GM23338 (cell line): ENCODE results near the gene PDIA5. TPM values are rescaled to one million over a fixed set of nuclear protein-coding genes. Genes with fewer than 3 reads are reported as not detected.

Experiments used
- ATAC-seq: fragments of 200-7000 bp; cut with Tn5 transposase; 3 replicates; pipeline ENCODE4 v1.9.1; 2020
- DNase-seq: peaks from one replicate; pipeline ENCODE4 v3.0.0-alpha.2; 2015; ENCODE audit warnings: low spot score
- H2AFZ ChIP-seq: fragments of 200-600 bp; sonication (generic); 2 replicates; pipeline ENCODE4 v1.8.0; 2016; ENCODE audit warnings: antibody characterized with exemption, mild to moderate bottlenecking, moderate library complexity
- H3F3A ChIP-seq: fragments of 200-600 bp; sonication (generic); replicated peaks from 2 replicates; pipeline ENCODE4 v1.8.0; 2017; ENCODE audit warnings: antibody characterized with exemption, mixed run types, low read depth
- H3K27ac ChIP-seq: fragments of 200-600 bp; sonication (generic); 2 replicates; pipeline ENCODE4 v1.6.1; 2016; ENCODE audit warnings: low read depth
- H3K27me3 ChIP-seq: fragments of 200-600 bp; sonication (generic); 2 replicates; pipeline ENCODE4 v1.8.0; 2016; ENCODE audit warnings: mild to moderate bottlenecking, mixed run types, moderate library complexity; ENCODE audit not compliant: insufficient read depth
- H3K36me3 ChIP-seq: fragments of 200-600 bp; sonication (generic); 2 replicates; pipeline ENCODE4 v1.8.0; 2016; ENCODE audit warnings: mild to moderate bottlenecking; ENCODE audit not compliant: insufficient read depth
- H3K4me1 ChIP-seq: fragments of 200-600 bp; sonication (generic); 2 replicates; pipeline ENCODE4 v1.8.0; 2016; ENCODE audit warnings: mild to moderate bottlenecking, moderate library complexity; ENCODE audit not compliant: insufficient read depth
- H3K4me2 ChIP-seq: fragments of 200-600 bp; sonication (generic); 2 replicates; pipeline ENCODE4 v1.7.1; 2017; ENCODE audit warnings: mixed run types
- H3K4me3 ChIP-seq: fragments of 200-600 bp; sonication (generic); 2 replicates; pipeline ENCODE4 v1.6.1; 2016; ENCODE audit warnings: mixed run types
- H3K79me2 ChIP-seq: fragments of 200-600 bp; sonication (generic); replicated peaks from 2 replicates; pipeline ENCODE4 v1.8.0; 2017; ENCODE audit warnings: mild to moderate bottlenecking; ENCODE audit not compliant: insufficient read depth
- H3K9me2 ChIP-seq: fragments of 200-600 bp; sonication (generic); 2 replicates; pipeline ENCODE4 v1.8.0; 2017; ENCODE audit not compliant: insufficient read depth
- H4K20me1 ChIP-seq: fragments of 200-600 bp; sonication (generic); replicated peaks from 2 replicates; pipeline ENCODE4 v1.8.0; 2017; ENCODE audit warnings: mild to moderate bottlenecking; ENCODE audit not compliant: insufficient read depth
- H3K27ac Mint-ChIP-seq: 2 replicates; pipeline ENCODE4 v1.8.0; 2020; ENCODE audit warnings: inconsistent platforms, mild to moderate bottlenecking, moderate library complexity, mixed read lengths
- H3K27me3 Mint-ChIP-seq: 3 replicates; pipeline ENCODE4 v1.8.0; 2022; ENCODE audit warnings: low read depth, mild to moderate bottlenecking, moderate library complexity, mixed read lengths, inconsistent platforms; ENCODE audit not compliant: insufficient read depth, poor library complexity
- H3K36me3 Mint-ChIP-seq: 3 replicates; pipeline ENCODE4 v1.8.0; 2021; ENCODE audit warnings: low read depth, mild to moderate bottlenecking, inconsistent platforms, moderate library complexity, mixed read lengths
- H3K4me1 Mint-ChIP-seq: 3 replicates; pipeline ENCODE4 v1.8.0; 2020; ENCODE audit warnings: mild to moderate bottlenecking, inconsistent platforms, mixed read lengths
- H3K4me3 Mint-ChIP-seq: 3 replicates; pipeline ENCODE4 v1.8.0; 2021; ENCODE audit warnings: moderate library complexity, mild to moderate bottlenecking, inconsistent platforms, mixed read lengths
- H3K9me3 Mint-ChIP-seq: 3 replicates; pipeline ENCODE4 v1.8.0; 2020; ENCODE audit warnings: moderate library complexity, mild to moderate bottlenecking, inconsistent platforms, mixed read lengths
- CREB1 ChIP-seq: fragments of 250-450 bp; sonication (Bioruptor Pico); IDR thresholded peaks from 2 replicates; pipeline ENCODE4 v1.5.0; 2020; ENCODE audit warnings: low read depth, mild to moderate bottlenecking, moderate library complexity
- EZH2 ChIP-seq: fragments of 200-600 bp; sonication (generic); IDR thresholded peaks from one replicate; pipeline ENCODE4 v1.8.0; 2017; ENCODE audit warnings: antibody characterized with exemption, mild to moderate bottlenecking, low read depth; ENCODE audit not compliant: unreplicated experiment
- EZH2phosphoT487 ChIP-seq: fragments of 200-600 bp; sonication (generic); IDR thresholded peaks from one replicate; pipeline ENCODE4 v1.8.1; 2018; ENCODE audit warnings: antibody characterized with exemption; ENCODE audit not compliant: unreplicated experiment
- JUNB ChIP-seq: IDR thresholded peaks from one replicate; pipeline ENCODE4 v1.6.1; 2016; ENCODE audit warnings: antibody characterized with exemption; ENCODE audit not compliant: unreplicated experiment
- NANOG ChIP-seq: IDR thresholded peaks from 2 replicates; pipeline ENCODE4 v1.6.1; 2016; ENCODE audit warnings: antibody characterized with exemption, borderline replicate concordance
- POLR2AphosphoS5 ChIP-seq: IDR thresholded peaks from 2 replicates; pipeline ENCODE4 v1.6.1; 2016; ENCODE audit warnings: antibody characterized with exemption, low read depth
- STAT1 ChIP-seq: IDR thresholded peaks from one replicate; pipeline ENCODE4 v1.6.1; 2016; ENCODE audit warnings: antibody characterized with exemption; ENCODE audit not compliant: unreplicated experiment
- ZNF114 ChIP-seq: fragments of 250-450 bp; sonication (Bioruptor Pico); IDR thresholded peaks from 2 replicates; pipeline ENCODE4 v1.5.0; 2020; ENCODE audit warnings: mild to moderate bottlenecking, moderate library complexity
- ZNF331 ChIP-seq: fragments of 250-450 bp; sonication (Bioruptor Pico); IDR thresholded peaks from 2 replicates; pipeline ENCODE4 v1.5.0; 2020; ENCODE audit warnings: low read depth, mild to moderate bottlenecking, moderate library complexity
- polyA plus RNA-seq: library from polyadenylated mRNA; unstranded; fragments of >200 nt; fragmentation: Nextera tagmentation; extraction: Ambion mirVana; gene quantifications from 2 replicates; pipeline ENCODE4 v1.2.1, GENCODE V29; 2016
- total RNA-seq: library from RNA; depleted of rRNA; stranded (reverse); fragments of >200 nt; shearing (Covaris generic); gene quantifications from 2 replicates; pipeline ENCODE4 v1.2.3, GENCODE V29; 2014
- TF ChIP-seq, protein P1 (sequence below), 2 experiments: fragments of 200-600 bp in 1 of 2; sonication (generic) in 1 of 2; conservative IDR thresholded peaks; 2 replicates each; pipeline versions ENCODE4 v1.5.1 to v1.6.1; 2016 to 2017; ENCODE audit warnings: antibody characterized with exemption in 2 of 2, low read depth in 2 of 2, mild to moderate bottlenecking in 2 of 2, moderate library complexity in 1 of 2
- TF ChIP-seq, protein P2 (sequence below): IDR thresholded peaks from one replicate; pipeline ENCODE4 v1.6.1; 2018; ENCODE audit warnings: antibody characterized with exemption; ENCODE audit not compliant: unreplicated experiment
- TF ChIP-seq, protein P3 (sequence below): fragments of 250-450 bp; sonication (Bioruptor Pico); IDR thresholded peaks from 2 replicates; pipeline ENCODE4 v1.5.0; 2020; ENCODE audit warnings: mild to moderate bottlenecking, moderate library complexity
- TF ChIP-seq, protein P4 (sequence below): IDR thresholded peaks from 2 replicates; pipeline ENCODE4 v1.6.1; 2016; ENCODE audit warnings: antibody characterized with exemption

PDIA5 gene
- total and polyA plus RNA-seq, 2 experiments from 2014 or later, result 22.9 to 28.1 TPM

DNA sequence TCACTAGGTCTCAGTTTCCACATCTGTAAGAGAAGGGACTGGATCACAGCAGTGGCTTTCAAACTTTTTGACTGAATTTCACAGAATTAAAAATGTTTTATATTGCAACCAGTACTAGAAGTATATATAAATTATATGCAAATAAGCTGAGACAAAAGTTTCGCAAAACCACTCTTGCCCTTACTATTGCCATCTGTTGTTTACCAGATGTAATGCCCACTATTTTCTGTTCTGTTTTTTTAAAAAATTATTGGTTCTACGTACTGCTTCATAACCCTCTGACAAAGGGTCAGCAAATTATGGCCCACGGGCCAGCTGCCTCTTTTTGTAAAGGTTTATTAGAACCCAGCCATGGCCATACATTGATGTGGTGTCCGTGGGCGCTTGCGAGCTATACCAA lies 44.8 kb downstream of the PDIA5 start:
- DNase-seq (no peak), ATAC-seq (no peak)
- Mint-ChIP-seq H3K27ac (no peak overlapping the region), H3K4me3 (no peak overlapping the region), H3K9me3 (no peaks in the 10 kb centered on the region), H3K4me1 (peaks cover 16% of the 10 kb centered on the region), H3K36me3 (peaks cover 21% of the 10 kb centered on the region), H3K27me3 (peaks cover 15% of the 10 kb centered on the region)
- Histone ChIP-seq H3K4me1 (no peaks in the 10 kb centered on the region), H3K27me3 (no peaks in the 10 kb centered on the region), H3K27ac (no peak overlapping the region), H3F3A (no peaks in the 10 kb centered on the region), H3K4me2 (no peak overlapping the region), H3K4me3 (no peak overlapping the region), H2AFZ (no peak overlapping the region), H4K20me1 (no peaks in the 10 kb centered on the region), H3K9me2 (no peaks in the 10 kb centered on the region), H3K79me2 (no peaks in the 10 kb centered on the region), H3K36me3 (peaks cover 14% of the 10 kb centered on the region)
- TF ChIP-seq STAT1 (no peak), NANOG (no peak), EZH2phosphoT487 (no peak), ZNF331 (CRISPR knock-in tag) (no peak), ZNF114 (CRISPR knock-in tag) (no peak), CREB1 (CRISPR knock-in tag) (no peak), POLR2AphosphoS5 (no peak), JUNB (no peak), EZH2 (no peak)
- TF ChIP-seq, protein P1, sequence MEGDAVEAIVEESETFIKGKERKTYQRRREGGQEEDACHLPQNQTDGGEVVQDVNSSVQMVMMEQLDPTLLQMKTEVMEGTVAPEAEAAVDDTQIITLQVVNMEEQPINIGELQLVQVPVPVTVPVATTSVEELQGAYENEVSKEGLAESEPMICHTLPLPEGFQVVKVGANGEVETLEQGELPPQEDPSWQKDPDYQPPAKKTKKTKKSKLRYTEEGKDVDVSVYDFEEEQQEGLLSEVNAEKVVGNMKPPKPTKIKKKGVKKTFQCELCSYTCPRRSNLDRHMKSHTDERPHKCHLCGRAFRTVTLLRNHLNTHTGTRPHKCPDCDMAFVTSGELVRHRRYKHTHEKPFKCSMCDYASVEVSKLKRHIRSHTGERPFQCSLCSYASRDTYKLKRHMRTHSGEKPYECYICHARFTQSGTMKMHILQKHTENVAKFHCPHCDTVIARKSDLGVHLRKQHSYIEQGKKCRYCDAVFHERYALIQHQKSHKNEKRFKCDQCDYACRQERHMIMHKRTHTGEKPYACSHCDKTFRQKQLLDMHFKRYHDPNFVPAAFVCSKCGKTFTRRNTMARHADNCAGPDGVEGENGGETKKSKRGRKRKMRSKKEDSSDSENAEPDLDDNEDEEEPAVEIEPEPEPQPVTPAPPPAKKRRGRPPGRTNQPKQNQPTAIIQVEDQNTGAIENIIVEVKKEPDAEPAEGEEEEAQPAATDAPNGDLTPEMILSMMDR (conservative IDR thresholded peaks at IDR 0.05; ENCODE audit: low read depth in 2 of 2), result no peak
- TF ChIP-seq, protein P2, sequence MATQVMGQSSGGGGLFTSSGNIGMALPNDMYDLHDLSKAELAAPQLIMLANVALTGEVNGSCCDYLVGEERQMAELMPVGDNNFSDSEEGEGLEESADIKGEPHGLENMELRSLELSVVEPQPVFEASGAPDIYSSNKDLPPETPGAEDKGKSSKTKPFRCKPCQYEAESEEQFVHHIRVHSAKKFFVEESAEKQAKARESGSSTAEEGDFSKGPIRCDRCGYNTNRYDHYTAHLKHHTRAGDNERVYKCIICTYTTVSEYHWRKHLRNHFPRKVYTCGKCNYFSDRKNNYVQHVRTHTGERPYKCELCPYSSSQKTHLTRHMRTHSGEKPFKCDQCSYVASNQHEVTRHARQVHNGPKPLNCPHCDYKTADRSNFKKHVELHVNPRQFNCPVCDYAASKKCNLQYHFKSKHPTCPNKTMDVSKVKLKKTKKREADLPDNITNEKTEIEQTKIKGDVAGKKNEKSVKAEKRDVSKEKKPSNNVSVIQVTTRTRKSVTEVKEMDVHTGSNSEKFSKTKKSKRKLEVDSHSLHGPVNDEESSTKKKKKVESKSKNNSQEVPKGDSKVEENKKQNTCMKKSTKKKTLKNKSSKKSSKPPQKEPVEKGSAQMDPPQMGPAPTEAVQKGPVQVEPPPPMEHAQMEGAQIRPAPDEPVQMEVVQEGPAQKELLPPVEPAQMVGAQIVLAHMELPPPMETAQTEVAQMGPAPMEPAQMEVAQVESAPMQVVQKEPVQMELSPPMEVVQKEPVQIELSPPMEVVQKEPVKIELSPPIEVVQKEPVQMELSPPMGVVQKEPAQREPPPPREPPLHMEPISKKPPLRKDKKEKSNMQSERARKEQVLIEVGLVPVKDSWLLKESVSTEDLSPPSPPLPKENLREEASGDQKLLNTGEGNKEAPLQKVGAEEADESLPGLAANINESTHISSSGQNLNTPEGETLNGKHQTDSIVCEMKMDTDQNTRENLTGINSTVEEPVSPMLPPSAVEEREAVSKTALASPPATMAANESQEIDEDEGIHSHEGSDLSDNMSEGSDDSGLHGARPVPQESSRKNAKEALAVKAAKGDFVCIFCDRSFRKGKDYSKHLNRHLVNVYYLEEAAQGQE, result no peak
- TF ChIP-seq, protein P3, sequence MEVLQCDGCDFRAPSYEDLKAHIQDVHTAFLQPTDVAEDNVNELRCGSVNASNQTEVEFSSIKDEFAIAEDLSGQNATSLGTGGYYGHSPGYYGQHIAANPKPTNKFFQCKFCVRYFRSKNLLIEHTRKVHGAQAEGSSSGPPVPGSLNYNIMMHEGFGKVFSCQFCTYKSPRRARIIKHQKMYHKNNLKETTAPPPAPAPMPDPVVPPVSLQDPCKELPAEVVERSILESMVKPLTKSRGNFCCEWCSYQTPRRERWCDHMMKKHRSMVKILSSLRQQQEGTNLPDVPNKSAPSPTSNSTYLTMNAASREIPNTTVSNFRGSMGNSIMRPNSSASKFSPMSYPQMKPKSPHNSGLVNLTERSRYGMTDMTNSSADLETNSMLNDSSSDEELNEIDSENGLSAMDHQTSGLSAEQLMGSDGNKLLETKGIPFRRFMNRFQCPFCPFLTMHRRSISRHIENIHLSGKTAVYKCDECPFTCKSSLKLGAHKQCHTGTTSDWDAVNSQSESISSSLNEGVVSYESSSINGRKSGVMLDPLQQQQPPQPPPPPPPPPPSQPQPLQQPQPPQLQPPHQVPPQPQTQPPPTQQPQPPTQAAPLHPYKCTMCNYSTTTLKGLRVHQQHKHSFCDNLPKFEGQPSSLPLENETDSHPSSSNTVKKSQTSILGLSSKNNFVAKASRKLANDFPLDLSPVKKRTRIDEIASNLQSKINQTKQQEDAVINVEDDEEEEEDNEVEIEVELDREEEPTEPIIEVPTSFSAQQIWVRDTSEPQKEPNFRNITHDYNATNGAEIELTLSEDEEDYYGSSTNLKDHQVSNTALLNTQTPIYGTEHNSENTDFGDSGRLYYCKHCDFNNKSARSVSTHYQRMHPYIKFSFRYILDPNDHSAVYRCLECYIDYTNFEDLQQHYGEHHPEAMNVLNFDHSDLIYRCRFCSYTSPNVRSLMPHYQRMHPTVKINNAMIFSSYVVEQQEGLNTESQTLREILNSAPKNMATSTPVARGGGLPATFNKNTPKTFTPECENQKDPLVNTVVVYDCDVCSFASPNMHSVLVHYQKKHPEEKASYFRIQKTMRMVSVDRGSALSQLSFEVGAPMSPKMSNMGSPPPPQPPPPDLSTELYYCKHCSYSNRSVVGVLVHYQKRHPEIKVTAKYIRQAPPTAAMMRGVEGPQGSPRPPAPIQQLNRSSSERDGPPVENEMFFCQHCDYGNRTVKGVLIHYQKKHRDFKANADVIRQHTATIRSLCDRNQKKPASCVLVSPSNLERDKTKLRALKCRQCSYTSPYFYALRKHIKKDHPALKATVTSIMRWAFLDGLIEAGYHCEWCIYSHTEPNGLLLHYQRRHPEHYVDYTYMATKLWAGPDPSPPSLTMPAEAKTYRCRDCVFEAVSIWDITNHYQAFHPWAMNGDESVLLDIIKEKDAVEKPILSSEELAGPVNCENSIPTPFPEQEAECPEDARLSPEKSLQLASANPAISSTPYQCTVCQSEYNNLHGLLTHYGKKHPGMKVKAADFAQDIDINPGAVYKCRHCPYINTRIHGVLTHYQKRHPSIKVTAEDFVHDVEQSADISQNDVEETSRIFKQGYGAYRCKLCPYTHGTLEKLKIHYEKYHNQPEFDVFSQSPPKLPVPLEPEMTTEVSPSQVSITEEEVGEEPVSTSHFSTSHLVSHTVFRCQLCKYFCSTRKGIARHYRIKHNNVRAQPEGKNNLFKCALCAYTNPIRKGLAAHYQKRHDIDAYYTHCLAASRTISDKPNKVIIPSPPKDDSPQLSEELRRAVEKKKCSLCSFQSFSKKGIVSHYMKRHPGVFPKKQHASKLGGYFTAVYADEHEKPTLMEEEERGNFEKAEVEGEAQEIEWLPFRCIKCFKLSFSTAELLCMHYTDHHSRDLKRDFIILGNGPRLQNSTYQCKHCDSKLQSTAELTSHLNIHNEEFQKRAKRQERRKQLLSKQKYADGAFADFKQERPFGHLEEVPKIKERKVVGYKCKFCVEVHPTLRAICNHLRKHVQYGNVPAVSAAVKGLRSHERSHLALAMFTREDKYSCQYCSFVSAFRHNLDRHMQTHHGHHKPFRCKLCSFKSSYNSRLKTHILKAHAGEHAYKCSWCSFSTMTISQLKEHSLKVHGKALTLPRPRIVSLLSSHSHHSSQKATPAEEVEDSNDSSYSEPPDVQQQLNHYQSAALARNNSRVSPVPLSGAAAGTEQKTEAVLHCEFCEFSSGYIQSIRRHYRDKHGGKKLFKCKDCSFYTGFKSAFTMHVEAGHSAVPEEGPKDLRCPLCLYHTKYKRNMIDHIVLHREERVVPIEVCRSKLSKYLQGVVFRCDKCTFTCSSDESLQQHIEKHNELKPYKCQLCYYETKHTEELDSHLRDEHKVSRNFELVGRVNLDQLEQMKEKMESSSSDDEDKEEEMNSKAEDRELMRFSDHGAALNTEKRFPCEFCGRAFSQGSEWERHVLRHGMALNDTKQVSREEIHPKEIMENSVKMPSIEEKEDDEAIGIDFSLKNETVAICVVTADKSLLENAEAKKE (CRISPR knock-in tag), result no peak
- TF ChIP-seq, protein P4, sequence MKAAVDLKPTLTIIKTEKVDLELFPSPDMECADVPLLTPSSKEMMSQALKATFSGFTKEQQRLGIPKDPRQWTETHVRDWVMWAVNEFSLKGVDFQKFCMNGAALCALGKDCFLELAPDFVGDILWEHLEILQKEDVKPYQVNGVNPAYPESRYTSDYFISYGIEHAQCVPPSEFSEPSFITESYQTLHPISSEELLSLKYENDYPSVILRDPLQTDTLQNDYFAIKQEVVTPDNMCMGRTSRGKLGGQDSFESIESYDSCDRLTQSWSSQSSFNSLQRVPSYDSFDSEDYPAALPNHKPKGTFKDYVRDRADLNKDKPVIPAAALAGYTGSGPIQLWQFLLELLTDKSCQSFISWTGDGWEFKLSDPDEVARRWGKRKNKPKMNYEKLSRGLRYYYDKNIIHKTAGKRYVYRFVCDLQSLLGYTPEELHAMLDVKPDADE, result no peak
